Left kidney (tissue), 2 donors: Measurements from ENCODE around the gene ADAMTS12. TPM values are rescaled to one million over a fixed set of nuclear protein-coding genes. Genes with fewer than 3 reads are reported as not detected.
"Not testable (repeated sequence)": the region's sequence is repeated elsewhere in the genome, so short reads cannot be mapped to it uniquely, and the experiment has no call there.

Experiments used
- DNase-seq: peaks from one replicate; pipeline ENCODE4 v3.0.0-alpha.2; 2013
- polyA plus RNA-seq: library from polyadenylated mRNA; unstranded; fragments of 120-200 nt; gene quantifications from one replicate; pipeline ENCODE4 v1.2.1, GENCODE V29; 2013; ENCODE audit not compliant: insufficient read length

The ADAMTS12 gene
- polyA plus RNA-seq, 1 donor, result 18.3 TPM

DNA sequence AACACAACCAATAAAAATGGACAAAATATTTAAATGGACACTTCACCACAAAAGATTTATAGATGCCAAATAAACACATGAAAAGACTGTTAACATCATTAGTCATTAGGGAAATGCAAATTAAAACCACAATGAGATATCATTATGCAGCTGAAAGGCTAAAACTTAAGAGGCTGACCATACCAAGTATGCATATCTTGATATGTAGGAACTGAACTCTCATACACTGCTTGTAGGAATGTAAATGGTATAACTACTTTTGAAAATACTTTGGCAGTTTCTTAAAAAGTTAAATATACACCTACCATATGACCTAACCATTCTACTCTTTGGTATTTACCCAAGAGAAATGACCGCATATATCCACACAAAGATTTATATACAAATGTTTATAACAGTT, 13.6 kb upstream of the ADAMTS12 start:
- DNase-seq, result no peak

DNA sequence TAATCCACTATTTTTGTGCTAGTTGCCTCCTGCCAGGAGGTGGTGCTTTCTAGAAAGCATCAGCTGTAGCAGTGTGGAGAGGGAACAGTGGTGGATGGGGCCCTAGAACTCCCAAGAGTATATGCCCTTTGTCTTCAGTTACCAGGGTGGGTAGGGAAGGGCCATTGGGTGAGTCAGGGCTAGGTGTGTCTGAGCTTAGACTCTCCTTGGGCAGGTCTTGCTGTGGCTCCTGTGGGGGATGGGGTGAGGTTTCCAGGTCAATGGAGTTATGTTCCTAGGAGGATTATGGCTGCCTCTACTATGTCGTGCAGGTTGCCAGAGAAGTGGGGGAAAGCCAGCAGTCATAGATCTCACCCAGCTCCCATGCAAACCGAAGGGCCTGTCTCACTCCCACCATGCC, 11.3 kb upstream of the ADAMTS12 start:
- no peak for DNase-seq

DNA sequence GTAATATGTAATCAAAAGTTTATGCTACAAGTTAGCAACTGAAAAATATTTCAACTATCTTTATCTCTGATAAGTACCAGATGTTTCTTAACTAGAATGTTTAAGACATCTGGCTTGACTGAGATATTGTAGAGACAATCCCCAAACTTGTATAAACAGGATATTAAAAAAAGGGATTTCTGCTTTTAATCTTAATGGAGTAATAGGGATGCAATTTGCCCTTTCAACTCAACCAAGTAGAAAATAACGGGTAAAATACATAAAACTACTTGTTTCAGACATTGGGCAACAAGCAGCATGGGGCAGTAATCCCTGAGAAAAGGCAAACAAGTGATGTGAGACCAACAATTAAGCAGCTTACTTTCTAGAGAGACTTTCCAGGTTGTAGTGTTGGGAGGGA, 9.4 kb upstream of the ADAMTS12 start:
- no peak for DNase-seq

DNA sequence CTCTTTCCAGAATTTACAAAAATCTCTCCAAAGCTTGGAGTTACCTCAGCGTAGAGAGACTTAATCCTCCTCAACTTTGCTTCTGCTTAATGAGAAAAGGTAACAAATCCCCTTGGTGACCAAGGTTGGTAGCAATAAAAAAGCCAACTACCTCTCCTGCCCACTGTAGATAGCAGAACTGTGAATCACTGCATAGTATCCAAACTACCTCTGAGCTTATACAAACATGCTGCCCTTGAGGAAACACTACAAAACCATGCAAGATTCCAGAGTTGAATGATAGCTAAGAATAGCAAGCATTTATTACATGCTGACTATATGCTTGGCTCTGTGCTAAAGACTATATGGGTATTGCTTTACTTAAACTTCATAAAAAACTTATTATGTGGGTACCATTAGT, 2.8 kb upstream of the ADAMTS12 start:
- DNase-seq, result no peak

DNA sequence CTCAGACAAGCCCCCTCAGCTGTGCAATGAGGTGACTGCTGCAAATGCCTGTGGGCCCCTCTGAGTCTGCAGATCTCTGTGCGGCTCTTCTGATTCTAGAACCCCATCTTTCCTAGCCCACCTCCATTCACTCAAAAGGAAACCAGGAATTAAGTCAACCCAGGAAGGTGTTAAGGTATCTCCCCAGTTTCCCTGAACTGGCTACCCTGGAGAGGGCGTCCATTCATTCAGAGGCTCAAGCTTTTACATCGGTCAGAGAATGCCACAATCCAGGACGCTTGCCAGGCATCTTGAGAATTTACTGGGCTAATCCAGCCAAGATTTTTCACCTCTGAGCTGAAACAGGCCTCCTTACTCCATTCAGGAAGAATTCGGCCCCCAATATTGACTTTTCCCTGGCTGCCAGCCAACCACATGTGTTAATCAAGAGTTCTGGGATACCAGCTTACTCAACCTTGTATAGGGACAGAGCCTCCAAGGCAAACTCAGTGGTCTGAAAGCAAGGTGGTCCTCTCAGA, 889 bp upstream of the ADAMTS12 start:
- peak; percentile 45 for DNase-seq

DNA sequence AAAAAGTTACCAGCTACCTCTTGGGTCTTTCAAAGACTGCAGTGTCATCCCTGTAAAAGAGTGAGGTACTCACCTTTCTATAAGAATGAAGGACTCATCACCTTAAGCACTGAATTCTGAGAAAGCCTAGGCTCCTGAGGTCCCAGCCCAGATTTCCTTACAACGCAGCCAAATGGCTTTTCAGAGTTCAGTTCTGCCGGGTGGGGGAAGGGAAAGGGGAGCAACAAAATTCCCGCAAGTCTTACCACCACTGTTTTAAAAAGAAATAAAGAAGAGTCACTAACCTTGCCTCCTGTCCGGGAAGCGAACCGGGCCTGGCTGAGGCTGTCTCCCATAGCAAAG, 373 bp downstream of the ADAMTS12 start:
- DNase-seq, result no peak

DNA sequence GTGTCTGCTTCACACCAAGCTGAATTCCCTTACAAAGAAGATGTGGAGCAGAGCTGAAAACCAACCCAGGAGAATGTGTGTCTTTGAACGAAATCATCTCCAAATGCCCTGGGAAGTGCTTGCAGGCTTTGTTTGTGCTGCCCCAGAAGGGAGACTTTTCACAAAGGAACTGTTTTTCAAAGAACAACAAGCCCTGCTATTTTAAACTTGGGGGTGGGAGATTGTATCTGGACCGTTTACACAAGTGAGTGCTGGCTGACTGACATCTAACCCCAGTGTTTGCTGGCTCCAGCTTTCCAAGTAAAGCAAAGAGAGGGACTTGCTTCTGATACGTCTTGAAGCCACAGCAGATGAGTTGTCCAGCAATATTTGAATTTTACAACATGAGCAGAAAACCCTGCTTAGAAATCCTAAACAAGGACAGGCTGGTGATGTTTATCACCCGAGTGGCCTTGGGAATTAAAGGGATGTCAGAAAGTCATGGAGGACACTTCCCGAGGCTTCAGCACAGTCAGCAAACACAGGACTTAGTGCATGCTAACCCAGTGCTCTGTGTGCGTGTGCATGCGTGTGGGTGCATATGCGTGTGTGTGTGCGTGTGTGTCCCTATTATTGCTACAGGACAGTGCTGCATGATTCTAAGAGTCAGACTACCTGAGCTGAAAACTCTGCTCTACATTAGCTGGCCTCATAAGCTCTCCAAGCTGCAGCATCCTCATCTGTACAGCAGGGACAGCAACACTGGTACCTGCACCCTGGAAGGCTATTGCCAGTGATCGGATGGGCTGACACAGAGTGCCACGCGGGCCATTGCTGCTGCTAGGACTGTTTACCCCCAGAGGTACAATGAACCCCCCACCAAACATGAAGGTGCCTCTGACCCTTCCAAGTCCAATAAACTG, 1.4 kb downstream of the ADAMTS12 start:
- DNase-seq, result peak; percentile 13

DNA sequence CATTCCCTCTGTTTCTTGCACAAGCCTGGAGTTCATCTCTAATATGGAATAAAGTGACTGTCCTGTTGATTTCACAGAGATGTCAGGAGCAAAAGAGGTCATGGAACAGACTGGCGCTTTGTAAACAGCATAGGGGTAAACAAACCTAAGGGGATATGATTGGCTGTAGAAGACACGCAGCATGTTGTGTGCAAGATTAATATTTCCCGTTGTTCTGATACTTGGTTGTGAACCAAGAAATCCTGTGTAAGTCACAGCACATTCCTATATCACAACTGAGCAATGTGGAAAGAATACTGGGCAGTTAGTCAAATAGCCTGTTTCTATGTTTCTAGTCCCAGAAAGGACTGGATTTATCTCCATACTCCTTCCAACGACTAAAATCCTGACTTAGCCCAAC, 3.2 kb downstream of the ADAMTS12 start:
- DNase-seq, result no peak

DNA sequence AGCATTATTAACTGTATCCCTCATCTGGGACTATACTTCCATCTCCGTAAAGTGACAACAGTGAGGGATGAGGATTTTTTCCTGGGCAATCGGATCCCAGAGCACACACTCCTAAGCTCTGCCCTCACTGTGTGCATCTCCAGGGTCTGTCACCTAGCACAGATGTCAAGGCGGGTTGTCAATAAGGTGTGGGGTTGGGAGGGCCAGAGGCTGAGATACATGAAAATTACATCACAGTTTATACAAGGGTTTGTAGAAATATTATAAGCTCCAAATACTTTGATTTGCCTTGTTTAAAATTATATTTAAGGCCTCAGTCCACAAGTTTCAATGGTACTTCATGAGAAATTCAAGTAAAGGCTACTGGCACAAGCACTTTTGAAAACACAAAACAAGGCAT, 4.5 kb downstream of the ADAMTS12 start:
- DNase-seq, result no peak

DNA sequence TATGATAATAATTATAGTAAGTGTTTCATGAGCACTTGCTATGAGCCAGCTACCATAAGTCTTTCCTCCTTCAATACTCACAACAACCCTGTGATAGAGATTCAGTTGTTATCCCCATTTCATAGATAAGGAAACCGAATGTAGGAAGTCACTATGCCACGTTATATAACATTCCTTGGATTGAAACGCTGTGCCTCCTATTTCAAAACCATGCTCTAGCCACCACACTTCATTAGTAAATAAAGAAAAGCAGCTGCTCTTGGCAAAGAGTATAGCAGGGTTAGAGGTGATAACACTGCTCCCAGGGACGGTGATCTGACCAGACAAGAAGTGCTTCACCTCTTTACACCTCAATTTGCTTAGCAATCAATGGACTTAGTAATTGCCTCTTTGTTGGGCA, 5.5 kb downstream of the ADAMTS12 start:
- no peak for DNase-seq

DNA sequence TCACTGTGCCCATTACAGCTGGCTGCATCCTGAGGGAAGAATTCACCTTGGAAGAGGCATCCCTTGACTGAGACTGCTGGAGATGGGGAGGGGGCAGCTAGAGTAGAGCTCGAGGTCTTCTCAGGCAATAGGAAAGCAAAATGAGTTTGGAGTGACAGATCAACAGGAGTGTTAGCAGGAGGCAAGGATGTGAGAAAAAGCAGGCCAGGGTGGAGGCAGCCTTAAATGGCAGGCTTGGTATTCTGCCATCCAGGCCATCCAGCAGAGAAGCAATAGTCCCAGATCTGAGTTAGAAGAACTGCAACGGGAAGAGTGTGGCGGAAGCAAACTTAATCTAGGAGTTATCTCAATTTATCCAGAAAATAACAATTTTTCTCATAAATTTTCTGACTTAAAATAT, 6.1 kb downstream of the ADAMTS12 start:
- no peak for DNase-seq

DNA sequence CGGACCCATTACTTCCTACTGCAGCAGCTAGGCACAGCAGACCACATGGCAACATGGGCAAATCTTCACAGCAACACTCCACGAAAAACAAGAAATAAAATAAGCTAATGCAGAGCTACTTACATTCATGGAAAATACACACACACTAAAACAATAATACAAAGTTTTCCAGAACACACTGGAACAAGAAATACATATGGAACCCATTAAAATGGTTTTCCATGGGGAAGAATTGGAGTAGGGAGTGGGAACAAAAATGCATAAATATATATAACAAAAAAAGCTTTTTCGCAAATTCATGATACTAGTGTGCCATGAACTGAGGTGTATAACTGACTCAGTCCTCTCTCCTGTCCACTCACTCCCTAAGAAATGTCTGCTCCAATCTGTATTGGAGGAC, 8.3 kb downstream of the ADAMTS12 start:
- DNase-seq, result no peak

DNA sequence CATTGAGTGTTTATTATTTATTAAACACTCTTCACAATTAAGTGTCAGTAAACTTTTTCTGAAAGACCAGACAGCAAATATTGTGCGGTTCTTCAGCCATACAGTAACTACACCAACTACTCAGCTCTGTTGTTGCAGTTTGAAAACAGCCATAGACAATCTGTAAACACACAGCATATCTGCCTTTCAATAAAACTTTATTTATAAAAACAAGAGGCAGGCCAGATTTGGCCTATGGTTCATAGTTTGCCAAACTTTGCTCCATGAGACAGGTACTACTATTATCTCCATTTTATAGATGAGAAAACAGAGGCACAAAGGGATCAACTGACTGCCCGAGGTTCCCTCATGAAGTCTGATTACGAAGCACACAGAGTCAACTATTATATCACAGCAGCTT, 11.5 kb downstream of the ADAMTS12 start:
- DNase-seq, result no peak

DNA sequence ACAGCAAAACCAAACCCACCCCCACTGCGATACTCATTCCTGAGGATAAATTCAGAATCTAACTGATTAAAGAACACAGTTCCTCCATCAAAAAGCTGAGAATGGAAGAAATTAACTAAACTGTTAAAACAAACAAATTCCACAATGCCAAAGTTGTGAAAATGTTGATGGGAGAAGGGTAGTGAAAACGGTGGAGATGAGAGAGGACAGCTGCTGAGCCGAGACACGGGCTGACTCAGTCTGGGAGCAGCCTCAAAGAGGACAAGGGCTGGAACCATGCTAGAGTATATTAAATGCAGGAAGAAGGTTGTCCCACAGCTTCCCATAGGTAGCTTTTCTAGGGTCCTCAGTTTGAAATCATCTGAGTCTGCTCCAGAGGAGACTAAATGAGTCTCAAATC, 14.3 kb downstream of the ADAMTS12 start:
- DNase-seq, result no peak

DNA sequence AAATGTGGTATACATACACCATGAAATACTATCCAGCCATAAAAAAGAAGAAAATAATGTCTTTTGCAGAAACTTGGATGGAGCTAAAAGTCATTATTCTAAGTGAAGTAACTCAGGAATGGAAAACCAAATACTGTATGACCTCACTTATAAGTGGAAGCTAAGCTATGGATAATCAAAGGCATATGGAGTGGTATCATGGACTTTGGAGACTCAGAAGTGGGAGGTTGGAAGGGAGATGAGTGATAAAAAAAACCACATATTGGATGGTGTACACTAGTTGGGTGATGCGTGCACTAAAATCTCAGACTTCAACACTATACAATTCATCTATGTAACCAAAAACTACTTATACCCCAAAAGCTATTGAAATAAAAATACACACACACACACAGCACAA, 24.5 kb downstream of the ADAMTS12 start:
- DNase-seq, result no peak

DNA sequence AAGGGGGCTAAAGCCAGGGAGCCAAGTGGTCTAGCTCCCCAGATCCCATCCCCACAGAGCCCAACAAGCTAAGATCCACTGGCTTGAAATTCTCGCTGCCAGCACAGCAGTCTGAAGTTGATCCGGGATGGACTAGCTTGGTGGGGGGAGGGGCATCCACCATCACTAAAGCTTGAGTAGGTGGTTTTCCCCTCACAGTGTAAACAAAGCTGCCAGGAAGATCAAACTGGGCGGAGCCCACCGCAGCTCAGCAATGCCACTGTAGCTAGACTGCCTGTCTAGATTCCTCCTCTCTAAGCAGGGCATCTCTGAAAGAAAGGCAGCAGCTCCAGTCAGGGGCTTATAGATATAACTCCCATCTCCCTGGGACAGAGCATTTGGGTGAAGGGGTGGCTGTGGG, 32.6 kb downstream of the ADAMTS12 start:
- DNase-seq, result not testable (repeated sequence)

DNA sequence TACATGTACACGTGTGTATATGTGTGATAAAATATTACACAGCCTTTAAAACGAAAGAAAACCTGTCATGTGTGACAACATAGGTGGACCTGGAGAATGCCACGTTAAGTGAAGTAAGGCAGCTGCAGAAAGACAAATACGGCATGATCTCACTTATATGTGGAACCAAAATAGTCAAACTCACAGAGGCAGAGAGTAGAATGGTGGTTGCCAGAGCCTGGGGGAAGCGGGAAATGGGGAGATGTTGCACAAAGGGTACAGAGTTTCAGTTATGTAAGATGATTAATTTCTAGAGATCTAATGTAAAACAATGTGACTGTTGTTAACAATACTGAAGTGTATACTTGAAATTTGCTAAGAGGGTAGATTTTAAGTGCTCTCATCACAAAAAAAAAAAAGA, 34.8 kb downstream of the ADAMTS12 start:
- DNase-seq, result no peak

DNA sequence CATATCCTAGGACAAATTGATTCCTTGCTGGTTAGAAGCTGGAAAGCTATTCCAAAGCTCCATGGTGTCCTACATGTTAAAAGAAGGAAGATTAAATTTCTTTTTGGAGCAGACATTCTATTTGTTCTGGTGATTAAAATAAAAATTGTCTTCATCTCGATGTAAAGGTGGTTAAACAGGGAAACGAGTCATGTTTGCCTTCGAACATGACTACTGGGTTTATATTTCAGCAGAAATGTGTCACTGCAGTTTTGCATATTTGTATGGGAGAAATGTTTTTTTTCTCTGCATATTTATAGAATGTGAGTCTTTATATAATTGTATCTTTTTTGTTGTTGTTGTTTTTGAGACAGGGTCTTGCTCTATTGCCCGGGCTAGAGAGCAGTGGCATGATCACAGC, 36.4 kb downstream of the ADAMTS12 start:
- DNase-seq, result no peak

DNA sequence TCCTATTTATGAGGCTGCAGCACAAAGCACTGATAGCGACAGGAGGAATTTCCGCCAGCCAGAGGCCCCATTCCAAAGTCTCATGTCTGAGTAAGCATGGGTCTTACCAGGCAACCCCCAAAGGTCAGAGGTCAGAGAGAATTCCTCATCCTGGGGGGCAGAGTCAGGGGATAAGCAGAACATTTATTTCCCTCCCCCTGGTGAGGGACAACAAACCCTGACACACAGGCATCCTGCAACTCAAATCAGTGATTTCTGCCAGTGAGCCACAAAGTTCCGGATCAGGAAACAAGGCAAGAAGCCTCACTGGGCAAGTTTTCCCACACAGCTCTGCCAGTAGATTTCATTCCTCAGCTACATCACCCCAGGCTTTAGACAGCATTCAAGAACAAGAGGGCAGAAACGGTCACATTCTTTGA, 37.0 kb downstream of the ADAMTS12 start:
- peak; percentile 42 for DNase-seq

DNA sequence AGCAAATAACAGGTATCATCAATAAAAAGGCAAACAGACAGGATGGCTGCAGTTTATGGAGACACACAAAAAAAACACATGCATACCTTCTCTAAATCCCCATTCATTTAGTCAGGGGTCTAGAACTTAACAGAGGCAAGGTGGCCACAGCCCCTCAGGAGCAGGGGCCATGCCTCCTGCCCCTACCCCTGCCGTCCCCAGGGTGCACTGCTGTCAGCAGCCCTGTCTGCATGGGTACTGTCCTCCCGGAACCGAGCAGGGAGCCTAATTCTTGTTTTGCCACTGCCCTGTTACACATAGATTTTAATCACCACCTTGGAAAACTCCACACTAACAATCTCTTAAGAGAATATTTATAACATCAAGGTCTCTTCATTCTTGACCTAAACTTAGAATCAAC, 39.0 kb downstream of the ADAMTS12 start:
- no peak for DNase-seq

DNA sequence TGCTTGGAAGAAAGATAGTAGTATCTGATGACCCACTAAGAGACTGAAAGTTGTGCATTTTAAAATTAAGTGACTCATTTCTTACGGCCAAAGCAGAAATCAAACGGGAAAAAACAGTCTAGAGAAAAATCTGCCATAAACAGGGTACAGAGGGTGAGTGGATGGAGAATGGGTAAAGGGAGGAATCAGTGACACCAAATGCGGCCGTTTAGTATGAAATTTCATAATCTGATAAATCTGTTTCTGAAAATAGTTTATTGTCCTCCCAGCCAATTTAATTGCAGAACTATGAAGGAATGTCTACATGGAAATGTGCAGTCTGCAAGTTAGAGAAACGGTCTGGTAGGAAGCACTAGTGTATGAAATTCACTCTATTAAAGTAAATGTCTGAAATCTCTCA, 39.5 kb downstream of the ADAMTS12 start:
- no peak for DNase-seq

DNA sequence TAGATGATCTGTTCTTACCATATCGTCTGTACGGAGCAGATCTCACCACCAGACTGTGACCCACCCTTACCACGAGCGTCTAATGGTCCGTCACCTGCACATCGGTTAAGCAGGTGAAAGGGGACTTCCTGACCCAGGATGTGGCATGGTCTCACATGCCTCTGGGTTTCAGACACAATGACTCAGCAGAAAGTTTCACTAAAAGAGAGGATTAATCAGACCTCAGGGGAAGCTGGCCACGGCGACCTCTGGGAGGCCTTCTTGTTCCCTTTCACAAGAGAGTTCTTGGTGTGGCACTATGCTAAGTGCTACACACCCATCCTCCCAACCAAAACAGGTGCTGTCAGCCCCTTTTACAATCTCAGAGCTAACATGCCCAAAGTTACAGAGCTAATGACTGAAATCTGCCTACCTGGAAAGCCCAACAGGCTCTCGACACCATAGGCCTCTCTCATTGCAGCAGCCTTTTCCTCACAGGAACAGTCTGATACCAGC, 41.6 kb downstream of the ADAMTS12 start:
- DNase-seq, result no peak

DNA sequence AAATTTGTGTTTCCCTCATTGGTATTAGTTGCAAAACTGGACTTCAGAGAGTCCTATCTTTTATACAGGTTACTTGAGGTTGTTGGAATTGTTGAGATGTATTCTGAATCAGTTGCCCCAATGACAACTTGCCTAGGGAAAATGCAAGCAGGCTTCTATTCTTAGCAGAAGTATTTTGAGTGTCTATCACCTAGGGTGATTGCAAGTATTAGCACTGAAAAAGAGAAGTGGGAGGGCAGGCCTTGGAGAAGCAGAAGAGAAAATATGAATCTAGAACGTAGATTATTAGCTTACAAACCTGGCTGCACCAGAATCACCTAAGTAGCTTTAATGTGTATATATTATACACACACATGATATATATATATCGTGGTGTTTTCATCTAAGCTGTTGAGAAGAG, 43.2 kb downstream of the ADAMTS12 start:
- DNase-seq, result no peak

DNA sequence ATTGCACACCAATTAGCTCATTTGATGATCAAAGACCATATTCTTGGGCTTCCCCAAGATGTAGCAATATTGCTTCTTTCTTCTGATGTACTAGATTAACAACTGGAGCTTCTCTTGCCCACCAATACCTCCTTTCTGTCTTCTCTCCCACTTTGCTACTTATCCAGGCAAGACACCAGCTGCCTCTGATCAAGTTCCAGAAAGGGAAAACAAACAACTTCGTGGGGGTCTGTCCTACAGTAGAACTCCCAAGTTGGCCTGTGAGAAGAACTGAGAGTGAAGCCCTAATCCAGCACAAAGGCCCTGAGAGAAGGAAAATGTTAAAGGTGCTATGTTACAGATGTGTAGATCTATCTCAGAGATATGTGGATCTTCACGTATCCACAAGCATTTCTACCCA, 44.9 kb downstream of the ADAMTS12 start:
- no peak for DNase-seq
